PC-9 (cell line): ENCODE results near the gene GLT1D1. TPM values are rescaled to one million over a fixed set of nuclear protein-coding genes. Genes with fewer than 3 reads are reported as not detected.

Experiments
- BruUV-seq: library from RNA; stranded (reverse); fragments of 400-500 nt; replicated peaks from 2 replicates; lab custom pipeline; 2021; lab: Mats Ljungman, UMichigan
- CTCF ChIA-PET: fragments of 300-600 bp; sonication (Branson Sonifier 250); formaldehyde crosslinking; loops from one replicate; lab custom pipeline; 2022; ENCODE audit warnings: antibody characterized with exemption; lab: Charles Lee
- POLR2A ChIA-PET: fragments of 300-600 bp; sonication (Branson Sonifier 250); formaldehyde crosslinking; loops from one replicate; lab custom pipeline; 2022; ENCODE audit warnings: antibody characterized with exemption; ENCODE audit not compliant: unreplicated experiment; lab: Charles Lee
- DNase-seq, 2 experiments: peaks; one replicate each; pipeline versions ENCODE4 v3.0.0 to v3.0.0-alpha.2; 2015 to 2022; ENCODE audit warnings: mixed read lengths in 1 of 2
- H2AFZ ChIP-seq: fragments of 200-600 bp; sonication (generic); 2 replicates; pipeline ENCODE4 v1.8.1; 2017; ENCODE audit warnings: antibody characterized with exemption
- H3F3A ChIP-seq: fragments of 200-600 bp; sonication (generic); 2 replicates; pipeline ENCODE4 v1.8.1; 2017; ENCODE audit warnings: antibody characterized with exemption, mild to moderate bottlenecking, low read depth; ENCODE audit not compliant: insufficient read depth
- H3K27ac ChIP-seq: fragments of 200-600 bp; sonication (generic); 2 replicates; pipeline ENCODE4 v1.6.1; 2016; ENCODE audit warnings: mixed run types
- H3K27me3 ChIP-seq: fragments of 200-600 bp; sonication (generic); 2 replicates; pipeline ENCODE4 v1.6.1; 2016; ENCODE audit warnings: low read depth, mixed run types; ENCODE audit not compliant: insufficient read depth
- H3K36me3 ChIP-seq: fragments of 200-600 bp; sonication (generic); 2 replicates; pipeline ENCODE4 v1.6.1; 2016; ENCODE audit warnings: low read depth, mixed run types
- H3K4me1 ChIP-seq: fragments of 200-600 bp; sonication (generic); replicated peaks from 2 replicates; pipeline ENCODE4 v1.6.1; 2016; ENCODE audit warnings: mixed run types; ENCODE audit not compliant: insufficient read depth
- H3K4me2 ChIP-seq: fragments of 200-600 bp; sonication (generic); 2 replicates; pipeline ENCODE4 v1.6.1; 2017; ENCODE audit warnings: mixed run types
- H3K4me3 ChIP-seq: fragments of 200-600 bp; sonication (generic); 2 replicates; pipeline ENCODE4 v1.6.1; 2016; ENCODE audit warnings: mixed run types
- H3K79me2 ChIP-seq: fragments of 200-600 bp; sonication (generic); 2 replicates; pipeline ENCODE4 v1.6.1; 2017; ENCODE audit warnings: low read depth, mixed run types
- H3K9me2 ChIP-seq: fragments of 200-600 bp; sonication (generic); 2 replicates; pipeline ENCODE4 v1.8.1; 2017; ENCODE audit warnings: mild to moderate bottlenecking; ENCODE audit not compliant: insufficient read depth
- H3K9me3 ChIP-seq: fragments of 200-600 bp; sonication (generic); 2 replicates; pipeline ENCODE4 v1.8.1; 2016; ENCODE audit warnings: low read depth; ENCODE audit not compliant: insufficient read depth
- H4K20me1 ChIP-seq: fragments of 200-600 bp; sonication (generic); 2 replicates; pipeline ENCODE4 v1.8.1; 2017; ENCODE audit not compliant: insufficient read depth
- EZH2 ChIP-seq: fragments of 200-600 bp; sonication (generic); IDR thresholded peaks from 2 replicates; pipeline ENCODE4 v1.8.0; 2017; ENCODE audit warnings: antibody characterized with exemption, low read depth
- intact Hi-C: fragments of 100-400 bp; cut with micrococcal nuclease; formaldehyde crosslinking; loops from one replicate; pipeline ENCODE4 v1.10.0; 2022; ENCODE audit not compliant: unreplicated experiment
- total RNA-seq: library from RNA; stranded (reverse); gene quantifications from 2 replicates; pipeline ENCODE4 v1.2.3, GENCODE V29; 2021
- TF ChIP-seq, protein P1 (sequence below): fragments of 200-600 bp; sonication (generic); conservative IDR thresholded peaks from 2 replicates; pipeline ENCODE4 v1.6.1; 2017; ENCODE audit warnings: mixed run types, antibody characterized with exemption, mild to moderate bottlenecking, moderate library complexity

The GLT1D1 gene
- total RNA-seq, 1 experiment from 2014 or later = not detected

- TF ChIP-seq EZH2 = no peak
- TF ChIP-seq, protein P1, sequence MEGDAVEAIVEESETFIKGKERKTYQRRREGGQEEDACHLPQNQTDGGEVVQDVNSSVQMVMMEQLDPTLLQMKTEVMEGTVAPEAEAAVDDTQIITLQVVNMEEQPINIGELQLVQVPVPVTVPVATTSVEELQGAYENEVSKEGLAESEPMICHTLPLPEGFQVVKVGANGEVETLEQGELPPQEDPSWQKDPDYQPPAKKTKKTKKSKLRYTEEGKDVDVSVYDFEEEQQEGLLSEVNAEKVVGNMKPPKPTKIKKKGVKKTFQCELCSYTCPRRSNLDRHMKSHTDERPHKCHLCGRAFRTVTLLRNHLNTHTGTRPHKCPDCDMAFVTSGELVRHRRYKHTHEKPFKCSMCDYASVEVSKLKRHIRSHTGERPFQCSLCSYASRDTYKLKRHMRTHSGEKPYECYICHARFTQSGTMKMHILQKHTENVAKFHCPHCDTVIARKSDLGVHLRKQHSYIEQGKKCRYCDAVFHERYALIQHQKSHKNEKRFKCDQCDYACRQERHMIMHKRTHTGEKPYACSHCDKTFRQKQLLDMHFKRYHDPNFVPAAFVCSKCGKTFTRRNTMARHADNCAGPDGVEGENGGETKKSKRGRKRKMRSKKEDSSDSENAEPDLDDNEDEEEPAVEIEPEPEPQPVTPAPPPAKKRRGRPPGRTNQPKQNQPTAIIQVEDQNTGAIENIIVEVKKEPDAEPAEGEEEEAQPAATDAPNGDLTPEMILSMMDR = no peak
- no peaks in the 10 kb centered on the region for H4K20me1 ChIP-seq
- no peak overlapping the region for H3K4me2 ChIP-seq
- intact Hi-C loops = no loop called here
- no peak overlapping the region for H2AFZ ChIP-seq
- no peaks in the 10 kb centered on the region for H3K79me2 ChIP-seq
- H3K36me3 ChIP-seq = no peaks in the 10 kb centered on the region
- no peak for DNase-seq
- ChIA-PET POLR2A (no interaction called here), CTCF (no interaction called here)
- H3K9me3 ChIP-seq = no peaks in the 10 kb centered on the region
- no peak overlapping the region for H3K27ac ChIP-seq
- BruUV-seq = no TSS peak
- no peaks in the 10 kb centered on the region for H3K9me2 ChIP-seq
- H3K4me3 ChIP-seq = no peak overlapping the region
- peaks cover 8% of the 10 kb centered on the region for H3K27me3 ChIP-seq
- no peaks in the 10 kb centered on the region for H3F3A ChIP-seq
- H3K4me1 ChIP-seq = no peaks in the 10 kb centered on the region
Measured at GRCh38 chr12:128992116-128992515, 138.8 kb downstream of the GLT1D1 start.

GRCh38 chr12:128992550-128992949 is 139.3 kb downstream of the GLT1D1 start:
- Histone ChIP-seq H3F3A (no peaks in the 10 kb centered on the region), H3K4me3 (no peak overlapping the region), H3K9me2 (no peaks in the 10 kb centered on the region), H3K9me3 (no peaks in the 10 kb centered on the region), H3K4me1 (no peaks in the 10 kb centered on the region), H3K4me2 (no peak overlapping the region), H4K20me1 (no peaks in the 10 kb centered on the region), H3K27ac (no peak overlapping the region), H3K27me3 (peaks cover 8% of the 10 kb centered on the region), H2AFZ (no peak overlapping the region), H3K36me3 (no peaks in the 10 kb centered on the region), H3K79me2 (no peaks in the 10 kb centered on the region)
- no peak for DNase-seq
- intact Hi-C loops = no loop called here
- ChIA-PET CTCF (no interaction called here), POLR2A (no interaction called here)
- no TSS peak for BruUV-seq
- TF ChIP-seq, protein P1 = no peak
- no peak for TF ChIP-seq EZH2

DNA sequence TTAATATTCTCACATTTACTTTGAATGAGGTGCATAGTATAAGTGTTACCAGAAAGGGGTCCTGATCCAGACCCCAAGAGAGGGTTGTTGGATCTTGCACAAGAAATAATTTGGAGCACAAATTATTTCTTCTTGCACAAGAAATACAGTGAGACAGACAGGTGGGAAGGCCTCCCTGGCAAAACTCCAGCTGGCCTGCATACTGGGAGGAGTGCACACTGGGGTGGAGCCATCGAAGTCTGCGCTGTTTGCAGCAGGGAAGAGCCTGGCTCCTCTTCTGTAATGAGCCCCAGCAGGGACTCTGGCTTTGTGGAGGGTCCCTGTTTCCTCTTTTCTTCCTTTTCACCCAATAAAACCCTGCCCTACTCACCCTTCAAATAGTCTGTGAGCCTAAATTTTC is 141.6 kb downstream of the GLT1D1 start:
- no peaks in the 10 kb centered on the region for H3K9me3 ChIP-seq
- no peaks in the 10 kb centered on the region for H3K9me2 ChIP-seq
- no peak overlapping the region for H3K4me3 ChIP-seq
- no peaks in the 10 kb centered on the region for H3K36me3 ChIP-seq
- no peaks in the 10 kb centered on the region for H4K20me1 ChIP-seq
- POLR2A ChIA-PET = no interaction called here
- H3K79me2 ChIP-seq = no peaks in the 10 kb centered on the region
- intact Hi-C loops = no loop called here
- H3K4me2 ChIP-seq = no peak overlapping the region
- no peaks in the 10 kb centered on the region for H3K4me1 ChIP-seq
- H3K27ac ChIP-seq = no peak overlapping the region
- H3F3A ChIP-seq = no peaks in the 10 kb centered on the region
- H2AFZ ChIP-seq = no peak overlapping the region
- no peak for TF ChIP-seq EZH2
- TF ChIP-seq, protein P1 = no peak
- CTCF ChIA-PET = no interaction called here
- no peak for DNase-seq
- no TSS peak for BruUV-seq
- peaks cover 8% of the 10 kb centered on the region for H3K27me3 ChIP-seq
